Immature natural killer cell (primary cell): ENCODE results near the gene APC2. TPM values are rescaled to one million over a fixed set of nuclear protein-coding genes. Genes with fewer than 3 reads are reported as not detected.

Experiments used
- DNase-seq, 3 donors: peaks; one replicate each; pipeline ENCODE4 v3.0.0; 2022; ENCODE audit warnings: mixed read lengths in 1 of 3
- H3K27ac Mint-ChIP-seq, 6 donors: one replicate each; pipeline ENCODE4 v1.8.0; 2020; ENCODE audit warnings: mixed read lengths in 6 of 6, mild to moderate bottlenecking in 5 of 6, inconsistent platforms in 4 of 6, moderate library complexity in 3 of 6
- H3K27me3 Mint-ChIP-seq, 3 donors: one replicate each; pipeline ENCODE4 v1.8.0; 2020 to 2021; ENCODE audit warnings: low read depth in 3 of 3, mild to moderate bottlenecking in 3 of 3, mixed read lengths in 3 of 3, moderate library complexity in 3 of 3, inconsistent platforms in 1 of 3
- H3K36me3 Mint-ChIP-seq, 3 donors: one replicate each; pipeline ENCODE4 v1.8.0; 2020; ENCODE audit warnings: mixed read lengths in 3 of 3, inconsistent platforms in 2 of 3, mild to moderate bottlenecking in 2 of 3
- H3K4me1 Mint-ChIP-seq, 2 donors: one replicate each; pipeline ENCODE4 v1.8.0; 2020; ENCODE audit warnings: inconsistent platforms in 2 of 2, mild to moderate bottlenecking in 2 of 2, mixed read lengths in 2 of 2, moderate library complexity in 1 of 2
- H3K4me3 Mint-ChIP-seq, 5 donors: one replicate each; pipeline ENCODE4 v1.8.0; 2020; ENCODE audit warnings: mild to moderate bottlenecking in 5 of 5, mixed read lengths in 5 of 5, inconsistent platforms in 3 of 5, moderate library complexity in 3 of 5
- H3K9me3 Mint-ChIP-seq, 6 donors: one replicate each; pipeline ENCODE4 v1.8.0; 2020; ENCODE audit warnings: mild to moderate bottlenecking in 6 of 6, mixed read lengths in 6 of 6, inconsistent platforms in 4 of 6, moderate library complexity in 3 of 6
- polyA plus RNA-seq, 3 donors: library from polyadenylated mRNA; unstranded; fragments of 300-500 nt; fragmentation: Illumina TruSeq; gene quantifications; one replicate each; pipeline ENCODE4 v1.2.3, GENCODE V29; 2021

APC2 gene
- polyA plus RNA-seq, 3 donors from 2014 or later, result 0.06 TPM; not detected in 2

DNA sequence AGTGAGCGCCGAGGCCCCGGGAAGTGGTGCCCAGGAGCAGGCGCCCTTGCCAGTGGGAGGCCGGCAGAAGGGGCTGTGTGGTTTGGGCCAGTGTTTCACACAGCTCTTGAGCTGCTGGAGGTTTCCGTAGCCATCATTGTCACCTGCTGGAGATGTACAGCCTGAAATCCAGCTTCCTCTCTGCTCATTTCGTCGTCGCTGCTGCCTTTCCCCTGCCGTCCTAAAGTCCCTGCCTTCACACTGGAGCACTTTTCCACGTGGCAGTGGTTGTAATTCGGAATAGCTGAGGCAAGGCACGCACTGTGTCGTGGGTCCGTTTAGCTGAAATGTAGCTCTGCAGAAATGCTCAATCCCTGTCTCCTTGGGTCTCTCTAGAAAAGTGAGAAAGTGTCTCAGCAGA, 29.3 kb upstream of the APC2 start:
- Mint-ChIP-seq H3K27me3 (peaks cover 3 to 6% (median 4%) of the 10 kb centered on the region in 3 donors), H3K36me3 (peaks cover 3 to 28% (median 14%) of the 10 kb centered on the region in 3 donors), H3K27ac (no peak overlapping the region), H3K4me1 (peaks cover 27 to 42% of the 10 kb centered on the region in 2 donors), H3K9me3 (no peaks in the 10 kb centered on the region), H3K4me3 (no peak overlapping the region)
- no peak for DNase-seq

DNA sequence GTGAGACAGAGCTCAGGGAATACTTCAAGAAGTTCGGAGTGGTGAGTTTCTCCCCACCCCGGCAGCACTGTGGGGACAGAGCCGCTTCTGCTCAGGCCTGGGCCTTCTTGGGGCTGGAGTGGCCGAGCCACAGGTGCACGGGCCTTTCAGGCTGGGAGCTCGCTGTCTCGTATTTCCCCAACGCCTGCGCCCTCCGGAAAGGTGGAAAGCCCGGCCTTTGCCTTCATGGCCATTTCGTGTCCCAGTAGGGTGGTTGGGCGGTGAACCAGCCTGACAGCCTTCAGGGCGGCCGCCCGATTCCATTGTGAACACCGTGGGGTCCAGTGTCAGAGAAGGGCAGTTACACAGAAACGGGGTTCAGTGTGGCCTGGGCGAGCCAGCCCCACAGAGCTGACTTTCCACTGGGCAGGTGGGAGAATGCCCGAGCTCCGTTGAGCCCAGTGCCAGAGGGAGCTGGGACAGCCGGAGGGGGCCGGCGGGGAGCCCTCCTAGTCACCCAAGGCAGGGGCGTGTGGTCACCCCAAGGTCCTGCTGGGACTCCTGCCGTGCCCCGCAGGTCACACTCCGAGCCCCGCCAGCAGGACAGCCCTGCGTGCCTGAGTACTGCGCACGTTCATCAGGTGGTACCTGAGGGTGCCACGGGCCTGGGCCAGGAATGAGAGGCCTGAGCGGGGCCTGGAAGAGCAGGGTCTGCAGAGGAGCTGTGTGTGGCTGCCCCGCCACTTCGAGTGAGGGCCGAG, 28.5 kb upstream of the APC2 start:
- Mint-ChIP-seq H3K4me3 (no peak overlapping the region), H3K36me3 (peaks cover 3 to 28% (median 14%) of the 10 kb centered on the region in 3 donors), H3K9me3 (no peaks in the 10 kb centered on the region), H3K27me3 (peaks cover 1 to 6% (median 4%) of the 10 kb centered on the region in 3 donors), H3K4me1 (peaks cover 19 to 34% of the 10 kb centered on the region in 2 donors), H3K27ac (no peak overlapping the region)
- DNase-seq, result no peak

- H3K36me3 Mint-ChIP-seq, result peaks cover 3 to 28% (median 14%) of the 10 kb centered on the region in 3 donors
- peaks cover 0 to 8% (median 4%) of the 10 kb centered on the region in 3 donors for H3K27me3 Mint-ChIP-seq
Measured at GRCh38 chr19:1421958-1422305, 28.0 kb upstream of the APC2 start.

DNA sequence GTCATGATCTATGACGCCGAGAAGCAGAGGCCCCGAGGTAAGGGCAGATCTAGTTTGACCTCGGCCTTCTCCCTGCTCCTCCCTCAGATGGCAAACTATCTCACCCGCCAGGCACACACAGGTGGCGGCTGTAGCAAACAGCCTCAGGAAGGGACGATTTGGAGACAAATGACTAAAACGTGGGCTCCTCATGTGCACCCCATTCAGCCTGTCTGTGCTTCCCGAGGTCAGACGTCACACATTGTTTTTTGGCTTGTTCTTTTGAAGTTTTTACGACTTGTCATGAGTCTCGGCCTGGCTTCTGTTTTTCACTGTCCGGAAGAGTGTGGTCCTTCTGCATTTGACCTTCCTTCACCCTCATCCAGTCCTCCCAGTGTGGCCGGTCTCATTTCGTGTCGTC, 27.6 kb upstream of the APC2 start:
- Mint-ChIP-seq H3K27ac (no peak overlapping the region), H3K27me3 (peaks cover 0 to 7% (median 4%) of the 10 kb centered on the region in 3 donors), H3K4me3 (no peak overlapping the region), H3K9me3 (no peaks in the 10 kb centered on the region), H3K36me3 (peaks cover 3 to 28% (median 14%) of the 10 kb centered on the region in 3 donors), H3K4me1 (peaks cover 10 to 24% of the 10 kb centered on the region in 2 donors)
- DNase-seq, result no peak

More at GRCh38 chr19:1421958-1422305, 28.0 kb upstream of the APC2 start:
- DNase-seq, result no peak
- Mint-ChIP-seq H3K9me3 (no peaks in the 10 kb centered on the region), H3K4me1 (peaks cover 14 to 28% of the 10 kb centered on the region in 2 donors), H3K27ac (no peak overlapping the region), H3K4me3 (no peak overlapping the region)

DNA sequence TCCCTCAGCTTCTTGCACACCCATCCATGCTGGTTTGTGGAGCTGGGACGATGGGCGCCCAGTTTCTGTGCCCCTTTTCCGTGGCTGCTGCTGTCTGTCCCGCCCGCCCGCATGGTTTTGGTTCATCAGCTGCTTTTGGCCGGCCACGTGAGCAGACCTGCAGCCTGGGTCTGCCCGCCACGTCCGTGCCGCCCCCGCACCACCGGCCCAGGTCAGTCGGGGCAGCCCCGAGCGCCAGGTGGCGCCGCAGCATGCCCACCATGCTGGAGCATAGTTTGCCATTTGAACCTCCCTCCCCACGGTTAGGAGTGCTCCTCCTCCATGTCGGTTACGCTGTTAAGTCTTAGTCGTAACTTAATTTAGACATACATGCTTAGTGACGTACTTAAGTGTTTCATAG, 27.0 kb upstream of the APC2 start:
- DNase-seq, result no peak
- H3K27ac Mint-ChIP-seq, result no peak overlapping the region
- no peaks in the 10 kb centered on the region for H3K9me3 Mint-ChIP-seq
- H3K4me3 Mint-ChIP-seq, result no peak overlapping the region
- H3K36me3 Mint-ChIP-seq, result peaks cover 3 to 28% (median 14%) of the 10 kb centered on the region in 3 donors
- H3K27me3 Mint-ChIP-seq, result peaks cover 0 to 6% (median 4%) of the 10 kb centered on the region in 3 donors
- H3K4me1 Mint-ChIP-seq, result peaks cover 5 to 18% of the 10 kb centered on the region in 2 donors

- H3K27ac Mint-ChIP-seq, result peak overlapping the region in 1 of 6 donors; percentile 30
- H3K4me3 Mint-ChIP-seq, result no peak overlapping the region
- H3K4me1 Mint-ChIP-seq, result peaks cover 5 to 12% of the 10 kb centered on the region in 2 donors
Measured at GRCh38 chr19:1423436-1424191, 26.3 kb upstream of the APC2 start.

GRCh38 chr19:1424192-1424955, 25.5 kb upstream of the APC2 start:
- Mint-ChIP-seq H3K4me1 (peaks cover 3 to 8% of the 10 kb centered on the region in 2 donors), H3K4me3 (no peak overlapping the region), H3K27me3 (peaks cover 0 to 6% (median 4%) of the 10 kb centered on the region in 3 donors), H3K36me3 (peaks cover 3 to 24% (median 13%) of the 10 kb centered on the region in 3 donors), H3K9me3 (no peaks in the 10 kb centered on the region), H3K27ac (peak overlapping the region in 1 of 6 donors; percentile 50)
- no peak for DNase-seq

More at GRCh38 chr19:1423436-1424191, 26.3 kb upstream of the APC2 start:
- Mint-ChIP-seq H3K27me3 (peaks cover 0 to 6% (median 4%) of the 10 kb centered on the region in 3 donors), H3K9me3 (no peaks in the 10 kb centered on the region), H3K36me3 (peaks cover 3 to 28% (median 14%) of the 10 kb centered on the region in 3 donors)
- no peak for DNase-seq

DNA sequence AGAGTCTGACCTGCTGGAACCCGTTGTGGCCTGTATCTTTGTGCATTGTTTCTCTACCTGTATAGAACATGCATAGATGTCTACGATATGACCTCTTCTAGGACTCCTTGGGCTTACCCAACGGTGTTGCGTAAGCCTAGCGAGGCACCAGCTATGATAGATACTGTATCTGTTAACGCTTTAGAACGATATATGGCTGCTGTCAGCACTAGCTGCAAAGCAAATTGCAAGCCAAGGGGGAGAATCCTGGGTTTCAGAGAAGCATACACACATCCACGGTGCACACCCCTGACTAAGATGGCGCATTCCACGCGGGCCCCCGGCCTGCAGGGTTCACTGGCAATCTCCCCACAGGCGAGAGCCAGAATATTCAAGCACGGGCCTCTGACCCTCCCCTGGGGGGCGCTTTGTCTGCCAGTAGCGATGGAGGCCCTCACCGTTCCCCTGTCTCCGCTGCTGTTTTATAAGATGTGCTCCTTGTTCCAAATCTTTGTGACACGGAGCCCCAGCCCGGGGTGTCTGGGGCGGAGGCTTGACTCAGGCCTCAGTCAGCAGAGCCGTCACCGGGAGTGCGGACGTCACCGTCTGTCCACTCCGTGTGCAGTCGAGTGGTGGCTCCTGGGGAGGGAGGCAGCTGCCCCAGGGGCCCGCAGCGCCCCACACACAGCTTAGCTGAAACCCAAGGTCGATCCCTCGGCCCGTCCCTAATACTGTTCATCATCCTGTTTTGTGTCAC, 24.7 kb upstream of the APC2 start:
- Mint-ChIP-seq H3K27me3 (peaks cover 0 to 5% (median 4%) of the 10 kb centered on the region in 3 donors), H3K4me1 (peaks cover 0 to 5% of the 10 kb centered on the region in 2 donors), H3K27ac (no peak overlapping the region), H3K36me3 (peaks cover 3 to 20% (median 9%) of the 10 kb centered on the region in 3 donors), H3K4me3 (no peak overlapping the region), H3K9me3 (no peaks in the 10 kb centered on the region)
- no peak for DNase-seq

- H3K27me3 Mint-ChIP-seq, result peaks cover 0 to 5% (median 4%) of the 10 kb centered on the region in 3 donors
- H3K27ac Mint-ChIP-seq, result no peak overlapping the region
- peaks cover 1 to 5% of the 10 kb centered on the region in 2 donors for H3K4me1 Mint-ChIP-seq
- H3K9me3 Mint-ChIP-seq, result no peaks in the 10 kb centered on the region
- H3K4me3 Mint-ChIP-seq, result no peak overlapping the region
- peaks cover 3 to 16% (median 6%) of the 10 kb centered on the region in 3 donors for H3K36me3 Mint-ChIP-seq
- DNase-seq, result no peak
Measured at GRCh38 chr19:1425902-1426301, 24.0 kb upstream of the APC2 start.

GRCh38 chr19:1426736-1427135, 23.2 kb upstream of the APC2 start:
- peaks cover 3 to 15% (median 5%) of the 10 kb centered on the region in 3 donors for H3K36me3 Mint-ChIP-seq
- H3K4me1 Mint-ChIP-seq, result peaks cover 1 to 5% of the 10 kb centered on the region in 2 donors
- H3K27me3 Mint-ChIP-seq, result peaks cover 0 to 5% (median 4%) of the 10 kb centered on the region in 3 donors
- DNase-seq, result no peak
- no peak overlapping the region for H3K27ac Mint-ChIP-seq
- H3K4me3 Mint-ChIP-seq, result no peak overlapping the region
- no peaks in the 10 kb centered on the region for H3K9me3 Mint-ChIP-seq

DNA sequence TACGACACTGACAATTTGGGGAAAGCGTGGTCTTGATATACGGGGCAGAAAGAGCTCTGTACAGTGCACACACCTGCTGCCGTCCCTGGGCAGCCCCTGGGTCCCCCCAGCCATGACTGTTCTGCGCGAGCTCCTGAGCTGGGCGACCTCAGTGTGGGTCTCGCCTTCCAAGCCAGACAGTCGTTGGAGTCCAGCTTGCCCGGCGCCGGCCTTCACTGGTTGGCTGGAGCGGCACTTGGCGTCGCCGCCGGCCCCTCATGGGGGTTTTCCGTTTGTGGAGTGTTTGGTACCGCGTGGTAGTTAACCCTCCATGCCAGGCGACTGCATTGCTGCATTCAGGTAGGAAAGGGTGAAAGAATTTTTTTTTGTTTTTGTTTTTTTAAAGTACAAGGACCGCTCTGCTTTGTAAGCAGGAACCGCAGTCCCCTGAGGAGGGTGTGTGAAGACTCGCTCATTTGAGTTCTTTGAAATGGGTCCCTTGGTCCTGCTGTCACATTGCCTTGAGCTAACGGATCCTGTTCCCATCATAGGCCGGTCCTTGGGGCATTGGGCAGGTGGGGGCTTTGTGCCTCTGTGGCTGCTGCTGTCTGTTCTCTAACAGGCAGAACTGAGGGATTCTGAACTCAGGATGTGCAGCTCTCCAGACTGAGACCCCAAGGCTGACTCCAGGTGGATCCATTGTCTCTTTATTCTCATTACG, 22.6 kb upstream of the APC2 start:
- peaks cover 0 to 6% (median 4%) of the 10 kb centered on the region in 3 donors for H3K27me3 Mint-ChIP-seq
- H3K36me3 Mint-ChIP-seq, result peaks cover 3 to 14% (median 5%) of the 10 kb centered on the region in 3 donors
- H3K4me1 Mint-ChIP-seq, result peaks cover 1 to 5% of the 10 kb centered on the region in 2 donors
- no peak overlapping the region for H3K27ac Mint-ChIP-seq
- DNase-seq, result no peak
- H3K9me3 Mint-ChIP-seq, result no peaks in the 10 kb centered on the region
- H3K4me3 Mint-ChIP-seq, result no peak overlapping the region

GRCh38 chr19:1428738-1429391, 21.1 kb upstream of the APC2 start:
- H3K9me3 Mint-ChIP-seq, result no peaks in the 10 kb centered on the region
- DNase-seq, result no peak
- H3K4me3 Mint-ChIP-seq, result no peak overlapping the region
- peaks cover 0 to 4% (median 4%) of the 10 kb centered on the region in 3 donors for H3K27me3 Mint-ChIP-seq
- H3K36me3 Mint-ChIP-seq, result peaks cover 0 to 4% (median 0%) of the 10 kb centered on the region in 3 donors
- no peak overlapping the region for H3K27ac Mint-ChIP-seq
- peaks cover 0 to 1% of the 10 kb centered on the region in 2 donors for H3K4me1 Mint-ChIP-seq
